Measurements from ENCODE around the gene LRRC49.

DNA sequence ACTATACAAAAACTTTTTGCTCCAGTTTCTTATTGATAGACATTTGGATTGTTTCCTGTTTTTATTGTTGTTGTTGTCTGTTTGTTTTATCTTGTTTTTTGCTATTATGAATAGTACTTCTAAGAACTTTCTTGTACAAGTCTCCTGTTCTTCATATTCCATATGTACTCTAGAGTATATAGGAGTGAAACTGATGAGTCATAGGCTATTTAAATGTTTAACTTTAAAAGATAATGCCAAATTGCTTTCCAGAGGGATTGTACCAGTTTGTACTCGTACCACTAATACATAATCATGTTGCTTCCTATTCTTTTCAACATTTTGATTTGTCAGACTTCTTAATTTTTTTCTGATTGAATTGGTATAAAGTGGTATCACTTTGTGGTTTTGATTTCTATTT is 19.6 kb downstream of the LRRC49 start:
- TF ChIP-seq, protein P1, sequence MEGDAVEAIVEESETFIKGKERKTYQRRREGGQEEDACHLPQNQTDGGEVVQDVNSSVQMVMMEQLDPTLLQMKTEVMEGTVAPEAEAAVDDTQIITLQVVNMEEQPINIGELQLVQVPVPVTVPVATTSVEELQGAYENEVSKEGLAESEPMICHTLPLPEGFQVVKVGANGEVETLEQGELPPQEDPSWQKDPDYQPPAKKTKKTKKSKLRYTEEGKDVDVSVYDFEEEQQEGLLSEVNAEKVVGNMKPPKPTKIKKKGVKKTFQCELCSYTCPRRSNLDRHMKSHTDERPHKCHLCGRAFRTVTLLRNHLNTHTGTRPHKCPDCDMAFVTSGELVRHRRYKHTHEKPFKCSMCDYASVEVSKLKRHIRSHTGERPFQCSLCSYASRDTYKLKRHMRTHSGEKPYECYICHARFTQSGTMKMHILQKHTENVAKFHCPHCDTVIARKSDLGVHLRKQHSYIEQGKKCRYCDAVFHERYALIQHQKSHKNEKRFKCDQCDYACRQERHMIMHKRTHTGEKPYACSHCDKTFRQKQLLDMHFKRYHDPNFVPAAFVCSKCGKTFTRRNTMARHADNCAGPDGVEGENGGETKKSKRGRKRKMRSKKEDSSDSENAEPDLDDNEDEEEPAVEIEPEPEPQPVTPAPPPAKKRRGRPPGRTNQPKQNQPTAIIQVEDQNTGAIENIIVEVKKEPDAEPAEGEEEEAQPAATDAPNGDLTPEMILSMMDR (IDR thresholded peaks at IDR 0.05), result no peak
- no peak for TF ChIP-seq POLR2A (IDR thresholded peaks at IDR 0.05)

All from thyroid gland (tissue), 4 donors.